Breast epithelium (tissue), 4 donors: ENCODE data around the gene SMARCA1. TPM values are rescaled to one million over a fixed set of nuclear protein-coding genes. Genes with fewer than 3 reads are reported as not detected.
A peak's percentile ranks its signal among the peaks of the same experiment; 100 is the strongest.

Experiments
- DNase-seq, 2 donors: peaks; one replicate each; pipeline ENCODE4 v3.0.0-alpha.2; 2019; ENCODE audit warnings: low spot score in 2 of 2
- H3K27ac ChIP-seq, 2 donors: fragments of 200-600 bp; sonication (generic) in 1 of 2; one replicate each; pipeline ENCODE4 v1.5.1; 2016 to 2019; ENCODE audit warnings: mild to moderate bottlenecking in 1 of 2
- H3K27me3 ChIP-seq, 2 donors: fragments of 200-600 bp; sonication (generic) in 1 of 2; one replicate each; pipeline versions ENCODE4 v1.5.1 to v1.6.0; 2017 to 2019; ENCODE audit warnings: control low read depth in 1 of 2, mild to moderate bottlenecking in 1 of 2
- H3K36me3 ChIP-seq: fragments of 200-600 bp; one replicate; pipeline ENCODE4 v1.5.1; 2019
- H3K4me1 ChIP-seq, 2 donors: fragments of 200-600 bp; sonication (generic); one replicate each; pipeline ENCODE4 v1.5.1; 2016 to 2019; ENCODE audit warnings: control low read depth in 1 of 2
- H3K4me3 ChIP-seq, 3 donors: fragments of 200-600 bp; sonication (generic); 1 replicate in 2 of 3; 2 replicates in 1 of 3; pipeline ENCODE4 v1.5.1; 2016 to 2019; ENCODE audit warnings: mild to moderate bottlenecking in 3 of 3, moderate library complexity in 2 of 3
- H3K9me3 ChIP-seq, 2 donors: fragments of 200-600 bp; sonication (generic) in 1 of 2; one replicate each; pipeline ENCODE4 v1.5.1; 2016 to 2019; ENCODE audit warnings: control low read depth in 1 of 2
- CTCF ChIP-seq, 3 donors: fragments of 450-650 bp; IDR thresholded peaks; one replicate each; pipeline ENCODE4 v1.5.1; 2016 to 2017; ENCODE audit warnings: antibody characterized with exemption in 3 of 3, mild to moderate bottlenecking in 3 of 3, moderate library complexity in 3 of 3
- POLR2A ChIP-seq: fragments of 450-650 bp; IDR thresholded peaks from one replicate; pipeline ENCODE4 v1.6.1; 2016; ENCODE audit warnings: antibody characterized with exemption, mild to moderate bottlenecking, moderate library complexity
- POLR2AphosphoS5 ChIP-seq, 3 donors: sonication (generic); formaldehyde crosslinking; IDR thresholded peaks; one replicate each; pipeline ENCODE4 v1.6.1; 2017; ENCODE audit warnings: antibody characterized with exemption in 3 of 3
- intact Hi-C: fragments of 100-400 bp; cut with DNase I; formaldehyde crosslinking; loops from one replicate; pipeline ENCODE4 v1.15.1; 2023; ENCODE audit warnings: low total_unique reads
- total RNA-seq, 3 donors: library from RNA; depleted of rRNA; stranded (reverse); fragments of >200 nt; gene quantifications; one replicate each; pipeline ENCODE4 v1.1.0, GENCODE V29; 2016

Gene SMARCA1
- total RNA-seq, 3 donors from 2014 or later: 29.5 to 34.4 (median 33.4) TPM

DNA sequence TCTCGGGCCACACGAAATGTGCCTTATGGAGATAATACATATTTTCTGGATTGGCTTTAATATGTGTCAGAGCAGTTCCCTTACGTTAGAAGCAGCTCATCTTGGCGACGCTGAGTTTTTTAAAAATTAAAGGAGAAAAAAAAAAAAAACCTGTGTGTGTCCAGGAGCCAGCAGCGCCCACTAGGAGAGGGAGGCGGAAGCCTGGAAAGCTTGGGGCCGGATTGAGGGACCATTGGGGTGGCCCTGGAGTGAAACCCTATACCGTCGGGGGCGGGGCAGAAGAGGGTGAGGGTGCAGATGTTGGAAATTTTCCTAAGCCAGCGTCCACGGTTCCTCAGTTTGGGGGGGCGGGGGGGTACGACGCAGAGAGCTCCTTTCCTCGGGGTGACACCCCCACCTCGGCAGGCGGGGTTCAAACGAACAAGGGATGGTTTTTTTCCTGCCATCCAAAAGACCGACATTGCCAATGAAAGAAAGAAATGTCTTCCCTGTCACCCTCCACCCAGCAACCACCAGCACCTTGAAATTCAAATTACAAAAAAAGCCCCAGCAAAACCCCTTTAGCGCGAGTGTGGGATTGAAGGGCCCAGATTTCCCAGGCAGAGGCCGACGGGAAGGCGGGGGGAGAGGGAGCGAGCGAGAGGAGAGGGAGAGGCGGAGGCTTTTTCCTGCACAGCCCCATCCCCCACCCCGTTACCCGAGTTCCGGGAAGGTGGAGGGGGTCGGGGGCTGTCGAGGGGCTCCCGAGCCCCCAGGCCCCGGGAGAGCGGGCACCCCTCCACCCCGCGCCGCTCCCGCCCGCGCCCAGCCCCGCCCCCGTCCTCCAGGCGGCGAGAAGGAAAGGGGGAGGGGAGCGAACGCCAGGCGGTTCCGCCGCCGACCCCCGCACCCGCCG is 859 bp downstream of the SMARCA1 start:
- no peak for TF ChIP-seq POLR2AphosphoS5 (IDR thresholded peaks at IDR 0.05)
- no peak for TF ChIP-seq POLR2A
- no peak for TF ChIP-seq CTCF (IDR thresholded peaks at IDR 0.05)
- Histone ChIP-seq H3K4me1 (no peaks in the 10 kb centered on the region), H3K9me3 (no peaks in the 10 kb centered on the region), H3K36me3 (no peaks in the 10 kb centered on the region), H3K27me3 (peaks cover 0 to 9% of the 10 kb centered on the region in 2 donors), H3K4me3 (peak overlapping the region; percentile 72 to 84 (median 75)), H3K27ac (peak overlapping the region; percentile 83 to 93)
- intact Hi-C loops: no loop called here
- DNase-seq: peak in 1 of 2 donors; percentile 52

GRCh38 chrX:129520151-129520550 is 3.1 kb downstream of the SMARCA1 start:
- DNase-seq: no peak
- H3K4me3 ChIP-seq: no peak overlapping the region
- no peak overlapping the region for H3K27ac ChIP-seq
- no peaks in the 10 kb centered on the region for H3K4me1 ChIP-seq
- no peaks in the 10 kb centered on the region for H3K36me3 ChIP-seq
- H3K27me3 ChIP-seq: peaks cover 0 to 13% of the 10 kb centered on the region in 2 donors
- no peaks in the 10 kb centered on the region for H3K9me3 ChIP-seq
- no peak for TF ChIP-seq POLR2A
- TF ChIP-seq CTCF (IDR thresholded peaks at IDR 0.05): no peak
- no peak for TF ChIP-seq POLR2AphosphoS5 (IDR thresholded peaks at IDR 0.05)
- intact Hi-C loops: no loop called here

DNA sequence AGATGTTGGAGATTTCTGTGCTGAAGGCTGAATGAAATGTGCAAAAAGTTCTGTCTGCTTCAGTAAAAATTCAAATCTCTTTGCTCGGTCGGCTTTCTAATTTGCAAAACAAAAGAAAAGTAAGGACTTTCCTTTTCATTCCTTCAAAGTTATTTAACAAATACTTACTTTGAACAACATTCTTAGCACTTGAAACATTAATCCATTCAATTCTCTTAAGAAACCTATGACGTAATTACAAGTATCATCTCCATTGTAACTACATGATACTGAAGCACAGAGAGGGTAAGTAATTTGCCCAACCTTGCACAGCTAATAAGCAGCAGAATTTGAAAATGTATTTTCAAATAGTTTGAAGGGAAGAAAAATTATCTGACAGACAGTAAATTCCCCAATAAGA is 6.9 kb downstream of the SMARCA1 start:
- Histone ChIP-seq H3K27me3 (peaks cover 0 to 4% of the 10 kb centered on the region in 2 donors), H3K27ac (no peak overlapping the region), H3K9me3 (no peaks in the 10 kb centered on the region), H3K36me3 (no peaks in the 10 kb centered on the region), H3K4me3 (no peak overlapping the region), H3K4me1 (no peaks in the 10 kb centered on the region)
- DNase-seq: no peak
- TF ChIP-seq POLR2A: no peak
- TF ChIP-seq POLR2AphosphoS5 (IDR thresholded peaks at IDR 0.05): no peak
- intact Hi-C loops: no loop called here

- H3K36me3 ChIP-seq: no peaks in the 10 kb centered on the region
- H3K4me1 ChIP-seq: no peaks in the 10 kb centered on the region
- no peak overlapping the region for H3K27ac ChIP-seq
- no peak for DNase-seq
- H3K9me3 ChIP-seq: no peaks in the 10 kb centered on the region
- H3K27me3 ChIP-seq: peaks cover 0 to 4% of the 10 kb centered on the region in 2 donors
- no peak for TF ChIP-seq CTCF (IDR thresholded peaks at IDR 0.05)
- TF ChIP-seq POLR2AphosphoS5 (IDR thresholded peaks at IDR 0.05): no peak
- no peak for TF ChIP-seq POLR2A
- no peak overlapping the region for H3K4me3 ChIP-seq
- intact Hi-C loops: no loop called here
Measured at GRCh38 chrX:129512409-129512808, 10.9 kb downstream of the SMARCA1 start.

GRCh38 chrX:129511689-129512088 is 11.6 kb downstream of the SMARCA1 start:
- H3K4me3 ChIP-seq: no peak overlapping the region
- H3K27me3 ChIP-seq: peaks cover 0 to 4% of the 10 kb centered on the region in 2 donors
- H3K36me3 ChIP-seq: no peaks in the 10 kb centered on the region
- TF ChIP-seq CTCF (IDR thresholded peaks at IDR 0.05): no peak
- no peak for TF ChIP-seq POLR2A
- no peak for TF ChIP-seq POLR2AphosphoS5 (IDR thresholded peaks at IDR 0.05)
- no peak overlapping the region for H3K27ac ChIP-seq
- no peaks in the 10 kb centered on the region for H3K9me3 ChIP-seq
- DNase-seq: no peak
- no peaks in the 10 kb centered on the region for H3K4me1 ChIP-seq
- intact Hi-C loops: no loop called here
